BLaER1 (cell line): Measurements from ENCODE around the gene BEST1.
A peak's percentile ranks its signal among the peaks of the same experiment; 100 is the strongest.

Experiments used
- H3K27ac ChIP-seq: shearing (Covaris generic); formaldehyde crosslinking; 2 replicates; pipeline ENCODE4 v1.8.1; 2022
- H3K27me3 ChIP-seq: shearing (Covaris generic); formaldehyde crosslinking; 2 replicates; pipeline ENCODE4 v1.8.1; 2022
- H3K36me3 ChIP-seq: shearing (Covaris generic); formaldehyde crosslinking; 2 replicates; pipeline ENCODE4 v1.8.1; 2022
- H3K4me1 ChIP-seq: shearing (Covaris generic); formaldehyde crosslinking; 2 replicates; pipeline ENCODE4 v1.8.1; 2022
- H3K4me2 ChIP-seq: shearing (Covaris generic); formaldehyde crosslinking; 2 replicates; pipeline ENCODE4 v1.8.1; 2022
- H3K4me3 ChIP-seq: shearing (Covaris generic); formaldehyde crosslinking; 2 replicates; pipeline ENCODE4 v1.8.1; 2022
- H3K9ac ChIP-seq: shearing (Covaris generic); formaldehyde crosslinking; 2 replicates; pipeline ENCODE4 v1.8.1; 2022
- H3K9me3 ChIP-seq: shearing (Covaris generic); formaldehyde crosslinking; 2 replicates; pipeline ENCODE4 v1.8.1; 2022
- H4K20me1 ChIP-seq: shearing (Covaris generic); formaldehyde crosslinking; 2 replicates; pipeline ENCODE4 v1.8.1; 2022
- Cebpa-rat ChIP-seq: shearing (Covaris generic); IDR thresholded peaks from 2 replicates; pipeline ENCODE4 v1.8.1; 2022

BEST1 gene

DNA sequence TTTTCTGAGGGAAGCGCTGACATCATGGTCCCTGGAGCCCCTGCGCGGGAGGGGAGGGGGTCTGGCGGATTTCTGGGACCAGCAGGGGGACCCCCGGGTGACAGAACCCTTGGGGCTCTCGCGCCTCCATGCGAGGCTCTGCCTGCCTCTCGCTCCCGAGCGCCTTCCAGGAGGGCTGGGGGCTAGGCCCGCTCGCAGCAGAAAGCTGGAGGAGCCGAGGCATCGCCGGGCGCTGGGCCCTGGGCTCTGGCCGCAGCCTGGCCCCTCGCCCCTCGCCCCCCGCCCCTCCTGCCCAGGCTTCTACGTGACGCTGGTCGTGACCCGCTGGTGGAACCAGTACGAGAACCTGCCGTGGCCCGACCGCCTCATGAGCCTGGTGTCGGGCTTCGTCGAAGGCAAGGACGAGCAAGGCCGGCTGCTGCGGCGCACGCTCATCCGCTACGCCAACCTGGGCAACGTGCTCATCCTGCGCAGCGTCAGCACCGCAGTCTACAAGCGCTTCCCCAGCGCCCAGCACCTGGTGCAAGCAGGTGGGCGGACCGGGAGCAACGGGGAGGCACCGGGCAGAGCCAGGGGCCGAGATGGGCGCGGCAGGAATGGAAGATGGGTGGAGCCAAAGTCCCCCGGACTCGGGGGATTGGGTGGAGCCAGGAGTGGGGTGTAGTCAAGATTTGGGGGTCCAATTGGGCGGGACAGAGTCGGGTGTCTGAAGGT is 5.4 kb downstream of the BEST1 start:
- no peak for TF ChIP-seq Cebpa-rat
- Histone ChIP-seq H3K27ac (no peak overlapping the region), H3K36me3 (no peaks in the 10 kb centered on the region), H3K27me3 (peaks cover 26% of the 10 kb centered on the region), H3K4me3 (no peak overlapping the region), H3K9ac (no peak overlapping the region), H3K4me2 (peak overlapping the region; percentile 47), H4K20me1 (no peaks in the 10 kb centered on the region), H3K4me1 (0 out of 2 replicates have a peak, but pooled peaks cover 2% of the 10 kb centered on the region), H3K9me3 (no peaks in the 10 kb centered on the region)

DNA sequence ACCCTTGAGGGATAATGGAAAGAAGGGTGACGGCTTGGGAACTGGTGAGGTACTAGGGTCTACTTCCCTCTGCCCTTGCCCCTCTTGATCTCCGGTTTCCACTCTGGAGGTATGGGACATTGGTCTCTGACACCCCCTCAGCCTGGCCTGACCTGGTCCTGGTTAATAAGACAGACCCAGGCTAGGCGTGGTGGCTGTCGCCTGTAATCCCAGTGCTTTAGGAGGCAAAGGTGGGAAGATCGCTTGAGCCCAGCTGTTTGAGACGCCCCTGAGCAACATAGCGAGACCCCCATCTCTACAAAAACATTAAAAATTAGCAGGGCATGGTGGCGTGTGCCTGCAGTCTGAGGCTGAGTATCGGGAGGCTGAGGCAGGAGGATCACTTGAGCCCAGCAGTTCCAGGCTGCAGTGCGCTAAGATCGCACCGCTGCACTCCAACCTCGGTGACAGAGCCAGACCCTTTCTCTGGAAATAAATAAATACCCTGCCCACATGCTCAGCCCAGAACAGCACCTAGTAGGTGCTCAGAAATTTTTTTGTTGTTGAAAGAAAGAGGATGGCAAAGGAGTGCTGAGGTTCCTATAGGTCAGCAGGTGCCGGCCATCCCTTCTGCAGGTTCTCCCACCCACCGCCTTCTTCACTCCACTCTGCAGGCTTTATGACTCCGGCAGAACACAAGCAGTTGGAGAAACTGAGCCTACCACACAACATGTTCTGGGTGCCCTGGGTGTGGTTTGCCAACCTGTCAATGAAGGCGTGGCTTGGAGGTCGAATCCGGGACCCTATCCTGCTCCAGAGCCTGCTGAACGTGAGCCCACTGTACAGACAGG is 6.3 kb downstream of the BEST1 start:
- no peak overlapping the region for H3K4me2 ChIP-seq
- H3K4me3 ChIP-seq, result no peak overlapping the region
- H3K36me3 ChIP-seq, result no peaks in the 10 kb centered on the region

DNA sequence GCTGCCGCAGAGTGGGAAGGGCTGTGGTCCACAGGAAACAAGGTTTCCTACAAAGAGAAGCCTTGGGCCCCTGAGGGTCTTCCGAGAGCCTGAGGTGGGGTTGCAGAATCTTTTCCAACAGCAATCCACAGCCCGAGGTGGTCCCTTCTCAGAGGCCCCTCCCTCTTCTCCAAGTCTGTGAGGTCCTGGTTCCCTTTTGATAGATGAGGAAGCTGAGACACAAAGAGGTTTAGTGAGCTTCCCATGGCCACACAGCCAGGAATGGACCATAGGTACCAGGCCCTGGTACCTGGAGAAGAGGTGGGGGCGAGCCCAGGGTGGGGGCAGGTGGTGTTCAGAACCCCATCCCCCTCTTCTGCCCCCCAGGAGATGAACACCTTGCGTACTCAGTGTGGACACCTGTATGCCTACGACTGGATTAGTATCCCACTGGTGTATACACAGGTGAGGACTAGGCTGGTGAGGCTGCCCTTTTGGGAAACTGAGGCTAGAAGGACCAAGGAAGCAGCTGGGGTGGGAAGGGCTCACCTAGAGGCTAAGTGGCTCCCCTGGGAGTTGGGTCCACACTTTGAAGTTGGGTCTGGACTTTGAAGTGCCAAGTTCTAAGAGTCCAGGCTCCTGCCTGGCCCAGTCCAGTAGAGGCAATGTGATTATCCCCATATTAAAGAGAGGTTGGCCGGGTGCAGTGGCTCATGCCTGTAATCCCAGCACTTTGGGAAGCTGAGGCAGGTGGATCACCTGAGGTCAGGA is 7.0 kb downstream of the BEST1 start:
- TF ChIP-seq Cebpa-rat, result no peak
- H3K9me3 ChIP-seq, result no peaks in the 10 kb centered on the region
- H4K20me1 ChIP-seq, result no peaks in the 10 kb centered on the region
- no peak overlapping the region for H3K27ac ChIP-seq
- H3K4me2 ChIP-seq, result no peak overlapping the region
- H3K9ac ChIP-seq, result no peak overlapping the region
- H3K36me3 ChIP-seq, result no peaks in the 10 kb centered on the region
- H3K27me3 ChIP-seq, result peaks cover 26% of the 10 kb centered on the region
- H3K4me3 ChIP-seq, result no peak overlapping the region
- H3K4me1 ChIP-seq, result peaks cover 5% of the 10 kb centered on the region

More for the DNA sequence above, 6.3 kb downstream of the BEST1 start:
- H3K27me3 ChIP-seq, result peaks cover 26% of the 10 kb centered on the region
- H3K27ac ChIP-seq, result no peak overlapping the region
- TF ChIP-seq Cebpa-rat, result no peak
- H4K20me1 ChIP-seq, result no peaks in the 10 kb centered on the region
- H3K9me3 ChIP-seq, result no peaks in the 10 kb centered on the region
- H3K4me1 ChIP-seq, result no peaks in the 10 kb centered on the region
- no peak overlapping the region for H3K9ac ChIP-seq

DNA sequence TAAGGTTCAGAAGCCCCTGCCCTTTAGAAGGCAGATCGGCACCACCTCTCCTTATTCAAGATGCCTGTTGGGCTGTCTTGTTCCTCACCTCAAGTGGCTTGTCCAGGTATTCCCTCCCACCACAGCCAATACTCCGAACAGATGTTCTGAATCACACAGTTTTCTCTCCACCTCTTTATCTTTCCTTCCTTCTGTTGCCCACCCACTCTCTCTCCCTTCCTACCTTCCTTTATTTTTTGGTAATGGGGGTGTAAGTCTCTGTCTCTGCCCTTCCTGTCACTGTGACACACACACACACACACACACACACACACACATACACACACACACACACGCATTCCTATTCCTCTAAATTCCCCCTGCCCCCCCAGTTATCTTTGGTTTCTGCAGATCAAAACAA is 8.4 kb downstream of the BEST1 start:
- no peak overlapping the region for H3K4me2 ChIP-seq

DNA sequence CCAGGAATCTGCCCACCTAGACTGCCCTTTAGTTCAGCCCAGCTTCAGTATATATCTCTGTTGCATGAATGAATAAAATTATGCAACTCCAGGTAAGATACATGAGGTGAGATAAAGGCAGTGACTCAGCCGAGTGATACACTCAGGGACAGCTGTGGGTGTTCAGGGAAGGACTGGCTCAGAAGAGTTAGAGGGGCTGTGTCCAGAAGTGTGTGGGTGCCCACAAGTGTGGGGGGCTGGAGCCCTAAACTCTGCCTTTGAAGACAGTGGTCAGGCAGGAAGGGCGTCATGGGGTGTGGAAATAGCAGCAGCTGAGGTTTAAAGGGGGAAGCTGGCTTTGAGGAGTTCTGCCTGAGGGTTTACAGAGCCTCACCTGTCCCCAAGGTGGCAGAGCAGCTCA is 9.0 kb downstream of the BEST1 start:
- Histone ChIP-seq H3K27ac (no peak overlapping the region), H4K20me1 (peaks cover 5% of the 10 kb centered on the region), H3K27me3 (peaks cover 25% of the 10 kb centered on the region), H3K4me1 (peaks cover 24% of the 10 kb centered on the region), H3K9ac (no peak overlapping the region), H3K4me3 (no peak overlapping the region), H3K36me3 (peaks cover 11% of the 10 kb centered on the region), H3K9me3 (no peaks in the 10 kb centered on the region), H3K4me2 (no peak overlapping the region)
- TF ChIP-seq Cebpa-rat, result no peak

More for the DNA sequence above, 8.4 kb downstream of the BEST1 start:
- H3K36me3 ChIP-seq, result 0 out of 2 replicates have a peak, but pooled peaks cover 6% of the 10 kb centered on the region
- H3K9ac ChIP-seq, result no peak overlapping the region
- no peaks in the 10 kb centered on the region for H3K9me3 ChIP-seq
- TF ChIP-seq Cebpa-rat, result no peak
- peaks cover 19% of the 10 kb centered on the region for H3K4me1 ChIP-seq
- no peaks in the 10 kb centered on the region for H4K20me1 ChIP-seq
- H3K4me3 ChIP-seq, result no peak overlapping the region
- H3K27me3 ChIP-seq, result peaks cover 26% of the 10 kb centered on the region
- H3K27ac ChIP-seq, result no peak overlapping the region

DNA sequence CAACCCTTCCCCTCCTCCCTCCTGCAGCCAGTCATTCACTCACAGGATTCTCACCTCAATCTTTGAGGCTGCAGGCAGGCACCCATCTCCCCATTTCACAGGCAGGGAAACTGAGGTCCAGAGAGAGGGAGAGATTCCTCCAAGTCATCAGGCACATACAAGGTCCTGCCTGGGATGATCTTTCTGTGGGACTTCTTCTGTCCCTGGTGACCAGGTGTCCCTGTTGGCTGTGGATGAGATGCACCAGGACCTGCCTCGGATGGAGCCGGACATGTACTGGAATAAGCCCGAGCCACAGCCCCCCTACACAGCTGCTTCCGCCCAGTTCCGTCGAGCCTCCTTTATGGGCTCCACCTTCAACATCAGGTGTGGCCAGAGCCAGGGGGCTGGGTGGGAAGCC is 9.5 kb downstream of the BEST1 start:
- Histone ChIP-seq H4K20me1 (peaks cover 10% of the 10 kb centered on the region), H3K4me1 (peaks cover 30% of the 10 kb centered on the region), H3K4me2 (no peak overlapping the region), H3K27me3 (peaks cover 20% of the 10 kb centered on the region), H3K36me3 (peaks cover 16% of the 10 kb centered on the region), H3K4me3 (no peak overlapping the region), H3K9ac (no peak overlapping the region), H3K9me3 (no peaks in the 10 kb centered on the region), H3K27ac (no peak overlapping the region)
- no peak for TF ChIP-seq Cebpa-rat

DNA sequence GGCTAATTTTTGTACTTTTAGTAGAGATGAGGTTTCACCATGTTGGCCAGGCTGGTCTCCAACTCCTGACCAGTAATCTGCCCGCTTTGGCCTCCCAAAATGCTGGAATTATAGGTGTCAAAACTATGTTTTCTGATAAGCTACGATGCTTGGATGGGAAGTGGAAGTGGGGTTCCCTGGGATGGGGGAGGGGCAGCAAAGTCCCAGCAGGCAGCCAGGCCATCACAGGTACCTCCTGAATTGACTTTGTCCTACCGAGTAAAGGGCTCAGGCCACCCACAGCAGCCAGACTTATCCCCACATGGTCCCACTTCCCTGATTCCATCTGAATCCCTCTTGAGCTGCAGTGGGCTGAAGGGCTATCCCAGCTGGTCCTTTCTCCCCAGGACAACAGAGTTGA is 10.4 kb downstream of the BEST1 start:
- H3K4me2 ChIP-seq, result no peak overlapping the region
- peaks cover 38% of the 10 kb centered on the region for H3K4me1 ChIP-seq
- peaks cover 11% of the 10 kb centered on the region; the same call in 1 of the 2 replicates for H3K27me3 ChIP-seq
- peaks cover 25% of the 10 kb centered on the region for H3K36me3 ChIP-seq
- peaks cover 19% of the 10 kb centered on the region for H4K20me1 ChIP-seq
- H3K9ac ChIP-seq, result no peak overlapping the region
- no peak overlapping the region for H3K27ac ChIP-seq
- no peak for TF ChIP-seq Cebpa-rat
- no peak overlapping the region for H3K4me3 ChIP-seq
- H3K9me3 ChIP-seq, result no peaks in the 10 kb centered on the region

DNA sequence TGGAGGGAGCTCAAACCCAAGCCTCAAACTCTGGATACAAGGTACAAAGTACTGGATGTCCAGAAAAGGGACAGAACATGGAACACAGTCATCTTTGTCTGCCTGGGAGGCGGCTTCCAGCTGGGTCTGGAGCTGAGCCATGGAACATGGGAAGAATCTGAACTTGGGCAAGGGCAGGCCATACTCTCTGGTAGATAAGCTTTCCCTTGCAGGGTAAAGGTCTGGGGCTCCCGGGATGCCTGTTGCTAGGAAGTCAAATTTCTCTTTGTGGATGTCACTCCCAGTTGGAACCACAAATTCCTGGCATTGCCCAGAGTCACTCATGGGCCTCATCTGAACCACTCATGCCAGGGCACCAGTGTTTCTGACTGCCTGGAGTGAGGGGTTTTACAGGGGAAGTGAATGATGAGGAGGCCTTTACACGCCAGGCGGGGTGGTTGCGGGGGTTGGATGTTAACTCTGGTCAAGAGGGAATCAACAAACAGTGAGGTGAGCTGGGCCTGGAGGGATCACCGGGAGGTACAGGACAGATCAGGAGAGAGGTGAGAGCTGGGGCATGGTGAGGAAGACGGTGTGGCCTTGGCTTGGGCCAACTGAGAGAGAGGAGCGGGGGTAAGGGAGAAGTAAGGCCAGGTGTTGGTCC is 11.5 kb downstream of the BEST1 start:
- Histone ChIP-seq H3K4me1 (peaks cover 45% of the 10 kb centered on the region), H3K9ac (no peak overlapping the region), H3K27ac (peak overlapping the region; percentile 75; the same call in 1 of the 2 replicates)

More for the DNA sequence above, 11.5 kb downstream of the BEST1 start:
- Histone ChIP-seq H3K4me2 (peak overlapping the region; percentile 96), H4K20me1 (peaks cover 30% of the 10 kb centered on the region), H3K9me3 (no peaks in the 10 kb centered on the region), H3K4me3 (no peak overlapping the region), H3K36me3 (peaks cover 25% of the 10 kb centered on the region), H3K27me3 (peaks cover under 1% of the 10 kb centered on the region; the same call in 1 of the 2 replicates)
- TF ChIP-seq Cebpa-rat, result no peak
